Measurements from ENCODE around the gene DHX15.

Gene DHX15

DNA sequence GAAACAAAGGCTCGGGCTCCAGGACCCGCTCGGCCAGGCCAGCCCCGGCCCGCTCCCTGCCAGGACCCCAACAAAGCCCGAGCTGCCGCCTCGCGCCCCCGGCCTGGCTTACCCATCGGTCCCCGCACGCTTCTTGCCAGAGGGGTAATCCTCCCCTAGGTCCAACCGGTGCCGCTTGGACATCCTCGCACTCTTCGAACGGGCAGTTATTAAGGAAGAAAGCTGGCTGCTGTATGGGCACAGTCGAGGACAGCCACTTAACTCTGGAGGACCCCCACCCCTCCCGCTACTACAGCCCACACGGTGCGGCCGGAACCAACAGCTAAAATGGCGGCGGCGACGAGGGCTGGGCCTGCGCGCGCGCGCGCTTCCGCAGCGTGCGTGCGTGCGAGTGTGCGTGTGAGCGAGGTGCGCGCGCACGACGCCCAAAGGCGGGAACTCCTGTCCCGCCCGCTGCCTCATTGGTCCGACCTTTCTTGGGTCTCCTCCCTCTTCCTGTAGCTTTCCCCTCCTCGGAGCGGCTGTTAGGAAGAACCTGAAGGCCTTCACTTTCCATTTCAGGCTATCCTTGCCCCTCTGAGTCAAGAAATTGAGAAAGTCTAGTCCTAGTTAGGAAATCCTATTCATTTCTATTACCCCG lies at the start of gene DHX15:
Gene DHX15 (minus strand): TSS at position 344 of the 640 bp plus-strand sequence. CDS start 161 bp downstream, at position 183.
- peak; percentile 75 for DNase-seq

DNA sequence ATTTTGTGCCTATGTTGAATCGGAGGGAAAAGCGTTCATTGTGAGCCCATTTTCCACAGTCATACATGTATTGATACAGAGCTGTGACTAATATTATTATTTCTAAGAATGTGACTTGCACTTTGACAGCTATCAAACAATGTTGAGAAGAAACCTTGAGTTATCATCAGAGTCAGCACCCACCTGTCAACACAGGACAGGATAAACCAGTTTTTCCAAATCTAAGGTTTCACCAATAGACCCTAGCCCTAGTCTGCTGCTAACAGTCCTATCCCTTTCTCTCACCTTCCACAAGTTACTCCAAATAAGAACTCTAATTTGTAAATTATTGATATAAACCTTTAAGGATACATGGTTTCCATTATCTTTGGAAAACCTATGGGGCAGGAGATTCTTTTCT lies 47.7 kb upstream of the DHX15 start:
- DNase-seq, result no peak

DNA sequence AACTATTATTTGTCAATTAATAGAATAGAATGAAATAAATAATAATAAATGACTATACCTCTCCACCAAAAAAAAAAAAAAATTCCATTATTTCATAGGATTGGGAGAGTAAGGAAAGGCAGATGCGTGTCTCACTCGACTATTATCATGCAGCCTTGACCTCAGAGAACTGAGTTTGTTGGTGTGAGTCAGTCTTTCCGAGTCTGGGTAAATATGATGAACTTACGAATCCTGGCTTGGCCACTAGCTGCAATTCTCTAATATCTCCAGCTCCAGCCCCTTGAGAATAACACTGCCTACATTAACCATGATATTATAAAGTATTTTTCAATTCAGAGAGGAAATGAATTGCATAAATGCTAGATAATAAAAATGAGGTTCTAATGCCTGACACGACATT lies 46.6 kb upstream of the DHX15 start:
- DNase-seq, result no peak

DNA sequence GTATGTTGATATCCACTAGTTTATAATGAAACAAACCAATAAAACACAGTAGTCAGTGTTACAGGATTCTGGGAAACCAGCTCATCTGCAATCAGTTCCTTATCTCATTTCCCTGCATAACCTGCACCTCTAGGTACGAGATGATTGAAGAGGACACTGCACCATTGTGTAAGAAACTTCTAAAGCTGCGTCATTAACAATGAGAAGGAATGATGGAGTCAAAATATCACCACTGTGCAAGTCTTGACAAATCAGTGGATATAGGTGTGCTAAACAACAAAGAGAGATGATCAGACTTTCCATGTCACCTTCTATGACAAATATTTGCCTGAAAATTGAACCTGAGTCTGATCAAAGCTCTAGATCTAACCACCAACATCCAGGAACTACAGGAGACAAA lies 40.7 kb upstream of the DHX15 start:
- no peak for DNase-seq

DNA sequence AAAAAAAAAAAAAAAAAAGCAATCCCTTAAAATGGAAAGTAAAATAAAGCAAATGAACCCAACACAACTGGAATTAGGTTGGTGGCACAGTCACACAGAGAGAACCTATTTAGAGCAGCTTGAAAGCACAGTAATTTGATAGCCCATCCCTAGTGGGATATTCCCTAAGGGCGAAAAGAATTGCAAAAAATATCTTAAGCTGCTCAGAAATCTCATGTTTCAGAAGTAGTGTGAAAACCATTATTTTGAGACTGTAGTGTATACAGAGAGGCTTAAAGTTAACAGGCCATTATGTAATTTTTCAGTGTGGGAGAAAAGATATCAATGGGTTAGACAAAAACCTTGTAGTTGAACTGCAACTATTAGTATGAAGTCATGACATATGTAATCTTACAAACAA lies 40.0 kb upstream of the DHX15 start:
- DNase-seq, result no peak

DNA sequence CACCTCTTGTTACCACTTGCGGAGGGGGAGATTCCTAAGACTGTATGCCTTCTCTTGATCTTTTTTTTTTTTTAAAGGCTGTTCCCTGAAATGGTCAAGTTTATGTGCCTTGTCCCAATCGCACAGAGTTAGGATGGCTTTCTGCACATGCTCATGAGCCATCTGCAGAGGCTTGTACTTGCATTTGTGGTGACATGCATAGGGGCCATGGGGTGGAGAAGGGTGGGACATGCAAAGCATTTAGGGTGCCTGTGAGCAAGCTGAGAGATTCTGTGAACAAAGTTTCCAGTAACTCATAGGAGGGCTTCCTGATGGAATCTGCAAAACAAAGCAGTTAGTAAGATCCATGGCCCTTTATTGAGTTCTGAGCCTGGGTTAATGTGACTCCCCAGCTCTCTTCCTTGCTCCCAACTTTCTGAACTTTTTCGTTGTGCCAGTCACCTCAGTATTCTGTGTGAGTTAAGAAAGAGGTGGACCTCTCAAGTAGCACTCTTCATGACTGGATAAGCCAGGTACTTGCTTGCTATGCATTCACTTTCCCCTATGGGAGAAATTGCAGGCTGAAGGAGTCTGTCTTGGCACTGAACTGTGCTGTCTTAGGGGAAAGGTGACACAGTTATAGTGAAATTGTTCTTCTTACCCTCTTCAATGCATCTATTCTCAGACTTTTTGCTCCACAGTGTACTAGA lies 37.9 kb upstream of the DHX15 start:
- no peak for DNase-seq

DNA sequence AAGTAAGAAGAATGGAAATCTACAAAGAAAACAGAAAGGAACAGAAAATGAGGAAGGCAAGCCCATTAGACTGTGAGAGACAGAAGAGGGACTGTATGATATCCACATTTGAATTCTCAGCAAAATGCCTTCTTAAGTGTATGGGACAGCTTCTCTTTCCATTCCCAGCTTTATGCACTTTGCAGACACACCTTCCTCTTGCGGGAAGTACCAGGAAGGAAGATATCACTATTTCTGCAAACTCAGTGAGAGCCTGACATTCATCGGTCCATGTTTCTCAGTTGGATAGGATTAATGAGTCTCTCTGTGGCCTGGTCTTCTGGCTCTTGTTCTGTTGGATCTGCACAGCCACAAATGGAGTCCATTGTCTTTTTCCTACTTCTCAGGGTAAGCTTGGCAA lies 31.6 kb upstream of the DHX15 start:
- no peak for DNase-seq

DNA sequence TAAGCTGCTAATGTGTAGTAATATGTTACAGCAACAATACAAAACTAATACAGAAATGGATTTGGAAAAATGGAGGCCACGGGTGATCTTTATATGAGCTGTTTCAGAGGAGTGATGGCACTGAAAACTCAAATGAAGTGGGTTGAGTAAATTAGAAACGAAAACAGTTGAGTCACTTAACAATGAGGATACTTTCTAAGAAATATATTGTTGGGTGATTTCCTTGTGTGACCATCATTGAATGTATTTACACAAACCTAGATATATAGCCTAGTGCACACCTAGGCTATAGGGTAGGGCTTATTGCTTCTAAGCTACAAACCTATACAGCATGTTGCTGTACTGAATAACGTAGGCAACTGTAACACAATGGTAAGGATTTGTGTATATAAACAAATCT lies 30.5 kb upstream of the DHX15 start:
- no peak for DNase-seq

DNA sequence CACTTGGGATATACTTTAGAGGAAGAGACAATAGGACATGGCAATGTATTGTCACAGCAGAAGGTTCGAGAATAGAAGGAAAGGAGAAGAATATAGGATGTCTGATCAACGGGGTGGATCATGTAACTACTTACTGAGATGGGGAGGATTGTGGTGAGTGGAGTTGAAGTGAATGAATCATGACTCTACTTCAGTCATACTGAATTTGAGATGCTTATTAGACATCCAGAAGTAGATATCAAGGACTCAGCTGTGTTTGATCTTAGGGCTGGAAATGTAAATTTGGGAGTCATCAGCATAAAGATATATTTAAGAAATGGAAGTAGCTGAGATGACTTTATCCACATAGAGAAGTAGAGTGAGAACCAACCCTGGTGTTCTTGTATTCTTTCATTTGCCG lies 29.1 kb upstream of the DHX15 start:
- DNase-seq, result no peak

DNA sequence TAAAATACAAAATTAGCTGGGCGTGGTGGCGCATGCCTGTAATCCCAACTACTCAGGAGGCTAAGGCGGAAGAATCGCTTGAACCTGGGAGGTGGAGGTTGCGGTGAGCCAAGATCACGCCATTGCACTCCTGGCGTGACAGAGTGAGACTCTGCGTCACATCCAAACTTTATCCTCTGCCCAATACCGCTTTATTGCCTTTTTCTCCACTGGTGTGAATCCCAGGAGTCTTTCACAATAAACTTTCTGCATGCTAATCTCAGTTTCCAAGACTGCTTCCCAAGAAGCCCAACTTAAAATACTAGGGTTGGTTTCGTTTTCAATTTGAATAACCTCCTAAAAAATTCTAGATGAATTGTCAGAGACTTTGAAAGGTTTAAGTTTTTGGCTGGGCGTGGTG lies 27.2 kb upstream of the DHX15 start:
- no peak for DNase-seq

DNA sequence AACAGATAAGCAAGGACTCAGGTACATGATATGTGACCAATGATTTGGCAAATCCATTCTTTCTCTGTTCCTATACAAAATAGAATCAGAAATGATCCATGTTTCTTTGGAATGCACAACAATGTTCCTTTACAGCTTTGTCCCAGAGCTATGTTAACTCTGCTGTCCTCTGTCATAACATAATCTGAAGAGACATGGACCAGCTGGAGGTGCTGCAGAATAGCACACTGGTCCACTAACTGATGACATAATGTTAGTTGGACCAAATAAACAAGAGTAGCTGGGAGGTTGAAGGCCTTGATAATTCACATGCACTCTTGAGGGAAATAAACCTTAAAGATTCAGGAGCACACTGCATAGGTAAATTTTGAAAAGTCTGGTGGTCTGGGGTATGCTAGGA lies 23.0 kb upstream of the DHX15 start:
- DNase-seq, result no peak

DNA sequence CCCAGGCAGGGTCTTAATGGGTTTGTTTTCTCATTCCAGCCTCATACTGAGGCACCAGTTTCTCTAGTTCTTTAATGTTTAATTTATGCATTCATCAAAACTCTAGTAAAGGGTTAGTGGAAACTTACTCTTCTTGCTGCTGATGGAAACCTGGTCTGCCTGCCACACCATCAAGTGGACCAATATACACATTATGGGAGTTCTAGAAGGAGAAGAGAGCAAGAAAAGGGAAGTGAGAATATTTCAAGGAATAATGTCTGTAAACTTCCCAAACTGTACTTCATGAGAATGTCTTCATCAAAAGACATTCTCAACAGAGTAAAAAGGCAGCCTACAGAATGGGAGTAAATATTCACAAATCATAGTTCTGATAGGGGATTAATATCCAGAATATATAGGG lies 20.9 kb upstream of the DHX15 start:
- DNase-seq, result no peak

DNA sequence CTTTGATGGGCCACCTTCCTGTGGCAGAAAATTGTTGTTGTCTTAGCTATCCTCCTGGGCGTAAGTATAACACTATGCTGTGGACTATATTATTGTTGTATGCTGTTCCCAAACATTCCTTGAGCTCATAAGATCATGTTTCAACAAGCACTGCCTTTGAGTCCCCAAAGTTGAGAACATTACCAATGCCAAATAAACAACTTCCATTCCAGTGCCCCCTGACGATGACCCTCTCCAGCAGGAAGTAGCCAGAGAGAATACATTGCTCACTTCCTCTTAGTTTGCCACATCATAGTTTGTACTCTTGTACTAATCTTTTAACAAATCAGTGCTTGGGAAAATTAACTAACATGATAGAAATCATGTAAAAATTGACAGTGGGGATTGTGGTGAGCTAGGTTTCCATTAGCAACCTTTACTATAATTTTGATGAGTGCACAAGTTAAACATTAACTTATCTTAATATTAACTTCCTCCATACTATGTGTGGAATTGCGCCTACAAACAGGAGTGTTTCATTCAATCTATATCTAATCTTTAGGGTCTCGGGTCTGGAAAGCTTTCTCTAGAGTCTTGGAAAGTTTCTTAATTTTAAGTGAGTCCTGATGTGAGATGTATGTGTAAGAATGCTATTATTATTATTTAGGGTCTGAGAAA lies 20.3 kb upstream of the DHX15 start:
- no peak for DNase-seq

DNA sequence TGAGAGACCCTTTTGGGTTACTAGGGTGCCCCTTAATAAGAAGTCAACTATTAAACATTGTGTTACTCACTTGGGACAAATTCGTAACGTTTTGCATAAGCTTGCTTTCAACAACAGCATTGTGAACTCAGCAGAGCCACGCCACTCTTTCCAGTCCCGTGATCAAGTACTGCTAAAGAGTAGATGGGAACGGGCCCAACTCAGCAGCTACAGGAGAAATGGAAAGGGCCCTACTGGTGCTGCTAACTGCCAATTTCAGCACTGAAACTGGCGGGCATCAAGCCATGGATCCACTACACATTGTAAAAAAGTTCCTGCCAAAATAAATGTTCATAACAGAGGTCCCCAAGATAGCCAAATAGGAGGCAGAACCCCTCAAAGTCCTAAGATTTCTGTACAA lies 19.0 kb upstream of the DHX15 start:
- DNase-seq, result no peak

DNA sequence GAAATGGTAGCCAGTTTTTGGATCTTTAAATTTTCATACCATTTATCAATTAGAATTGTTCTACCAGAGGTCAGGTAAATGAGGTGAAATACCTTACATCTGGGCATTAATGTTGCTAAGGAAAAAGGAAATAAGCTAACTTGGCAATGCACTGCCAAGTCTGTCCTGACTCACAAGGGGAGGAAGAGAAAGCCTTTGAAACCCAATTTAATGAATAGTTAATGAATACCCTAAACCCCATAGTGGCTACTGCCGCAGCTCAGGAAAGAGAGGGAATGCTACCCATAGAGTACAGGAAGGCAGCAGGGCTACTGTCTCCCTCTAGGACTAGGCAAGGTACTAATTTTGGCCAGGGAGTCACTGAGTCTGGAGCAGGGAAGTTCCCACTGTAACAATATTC lies 16.8 kb upstream of the DHX15 start:
- no peak for DNase-seq

DNA sequence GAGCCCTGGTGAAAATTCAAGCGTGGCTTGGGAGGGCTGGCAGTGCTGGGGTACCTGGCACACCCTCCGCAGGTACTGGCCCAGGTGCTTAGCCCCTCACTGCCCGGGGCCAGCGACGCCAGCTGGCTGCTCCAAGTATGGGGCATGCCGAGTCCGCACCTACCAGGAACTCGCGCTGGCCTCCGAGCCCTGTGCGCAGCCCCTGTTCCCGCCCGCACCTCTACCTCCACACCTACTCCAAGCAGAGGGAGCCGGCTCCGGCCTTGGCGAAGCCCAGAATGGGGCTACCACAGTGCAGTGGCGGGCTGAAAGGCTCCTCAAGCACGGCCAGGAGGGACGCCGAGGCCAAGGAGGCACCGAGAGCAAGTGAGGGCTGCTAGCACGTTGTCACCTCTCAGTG lies 14.9 kb upstream of the DHX15 start:
- no peak for DNase-seq

DNA sequence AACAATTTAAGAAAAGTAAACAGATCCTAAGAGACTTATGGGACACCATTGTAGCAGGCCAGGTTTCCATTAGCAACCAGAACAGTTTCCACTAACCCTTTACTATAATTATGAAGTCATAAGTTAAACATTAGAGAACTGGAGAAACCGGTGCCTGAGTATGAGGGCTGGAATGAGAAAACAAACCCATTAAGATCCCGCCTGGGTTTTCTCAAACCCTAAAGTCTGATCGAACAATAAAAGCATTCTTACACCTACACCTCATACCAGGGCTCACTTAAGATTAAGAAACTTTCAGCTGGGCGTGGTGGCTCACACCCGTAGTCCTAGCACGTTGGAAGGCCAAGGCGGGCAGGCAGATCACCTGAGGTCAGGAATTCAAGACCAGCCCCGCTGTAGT lies 13.7 kb upstream of the DHX15 start:
- DNase-seq, result no peak

DNA sequence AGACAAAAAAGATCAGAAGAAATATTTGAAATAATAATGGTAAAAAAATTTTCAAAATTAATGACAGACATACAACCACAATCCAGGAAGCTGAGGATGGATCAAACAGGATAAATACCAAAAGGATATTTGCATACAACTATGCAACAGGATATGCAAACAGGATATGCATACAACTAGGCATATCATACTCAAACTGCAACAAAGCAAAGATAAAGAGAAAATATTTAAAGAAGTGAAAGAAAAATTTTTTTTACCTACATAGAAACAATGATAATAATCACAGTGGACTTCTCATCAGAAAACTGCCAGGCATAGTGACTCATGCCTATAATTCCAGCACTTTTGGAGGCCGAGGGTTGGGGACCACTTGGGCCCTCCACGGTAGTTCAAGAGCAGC lies 11.3 kb upstream of the DHX15 start:
- DNase-seq, result no peak

DNA sequence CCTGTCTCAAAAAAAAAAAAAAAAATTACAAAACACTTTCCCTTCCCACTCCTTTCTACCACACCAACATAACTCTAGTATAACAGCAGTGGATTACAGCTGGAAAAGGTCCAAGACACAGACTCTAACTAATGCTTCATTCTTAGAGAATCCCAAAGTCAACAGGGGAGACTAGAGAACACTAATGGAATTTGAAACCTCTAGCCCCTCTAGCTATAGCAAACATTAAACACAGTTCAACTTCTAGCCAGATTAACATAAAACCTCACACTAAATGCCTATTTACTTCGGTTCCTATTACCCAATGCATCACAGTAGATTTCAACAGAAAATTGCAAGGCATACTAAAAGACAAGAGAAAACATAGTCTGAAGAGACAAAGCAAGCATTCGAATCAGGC lies 10.5 kb upstream of the DHX15 start:
- DNase-seq, result no peak

DNA sequence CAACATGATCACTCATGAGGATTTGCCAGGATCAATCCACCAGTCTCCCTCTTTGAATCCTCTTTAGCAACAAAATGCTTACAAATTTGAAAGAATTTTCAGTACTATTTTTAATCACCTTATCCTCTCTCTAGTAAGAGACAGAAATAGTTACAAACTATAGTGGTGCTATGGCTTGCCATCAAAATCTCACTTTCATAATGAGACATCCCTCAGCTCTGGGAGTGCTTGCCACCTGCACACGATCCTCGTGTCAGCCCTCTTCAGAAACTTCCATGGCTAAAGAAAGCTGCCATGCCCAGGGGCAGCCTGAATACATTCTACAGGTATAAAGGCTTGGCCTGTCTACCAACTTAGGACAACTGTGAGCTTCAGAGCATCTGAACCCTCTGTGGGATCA lies 5.1 kb upstream of the DHX15 start:
- no peak for DNase-seq

DNA sequence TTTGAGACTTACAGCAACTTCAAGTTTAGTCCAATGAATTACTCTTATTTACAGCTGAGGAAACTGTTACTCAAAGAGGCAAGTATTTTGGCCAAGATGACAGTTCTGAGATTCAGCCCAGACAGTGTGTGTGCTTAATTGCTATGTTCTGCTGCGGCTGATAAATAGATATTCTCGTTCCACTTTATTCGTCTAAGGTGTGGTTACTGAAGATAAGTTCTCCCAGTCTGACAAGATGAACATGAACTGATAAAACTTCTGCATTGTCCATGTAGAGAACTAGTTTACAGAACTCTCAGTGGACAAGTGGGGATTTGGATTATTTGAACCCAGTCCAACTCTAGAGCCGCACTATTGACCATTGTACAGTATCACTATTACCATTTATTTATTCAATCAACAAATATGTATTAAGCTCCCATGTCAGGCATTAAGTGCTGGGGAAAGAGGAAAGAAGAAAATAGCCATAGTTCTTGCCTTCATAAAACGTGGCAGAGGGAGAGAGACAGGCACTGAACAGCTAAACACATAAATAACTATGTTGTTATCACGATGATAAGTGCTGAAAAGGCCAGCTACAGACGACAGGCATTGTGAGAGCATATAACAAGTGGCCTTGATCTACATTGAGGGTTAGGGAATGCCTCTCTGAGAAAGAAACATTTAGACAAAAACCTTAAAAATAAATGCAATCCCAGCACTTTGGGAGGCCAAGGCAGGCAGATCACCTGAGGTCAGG lies 4.0 kb upstream of the DHX15 start:
- DNase-seq, result no peak

DNA sequence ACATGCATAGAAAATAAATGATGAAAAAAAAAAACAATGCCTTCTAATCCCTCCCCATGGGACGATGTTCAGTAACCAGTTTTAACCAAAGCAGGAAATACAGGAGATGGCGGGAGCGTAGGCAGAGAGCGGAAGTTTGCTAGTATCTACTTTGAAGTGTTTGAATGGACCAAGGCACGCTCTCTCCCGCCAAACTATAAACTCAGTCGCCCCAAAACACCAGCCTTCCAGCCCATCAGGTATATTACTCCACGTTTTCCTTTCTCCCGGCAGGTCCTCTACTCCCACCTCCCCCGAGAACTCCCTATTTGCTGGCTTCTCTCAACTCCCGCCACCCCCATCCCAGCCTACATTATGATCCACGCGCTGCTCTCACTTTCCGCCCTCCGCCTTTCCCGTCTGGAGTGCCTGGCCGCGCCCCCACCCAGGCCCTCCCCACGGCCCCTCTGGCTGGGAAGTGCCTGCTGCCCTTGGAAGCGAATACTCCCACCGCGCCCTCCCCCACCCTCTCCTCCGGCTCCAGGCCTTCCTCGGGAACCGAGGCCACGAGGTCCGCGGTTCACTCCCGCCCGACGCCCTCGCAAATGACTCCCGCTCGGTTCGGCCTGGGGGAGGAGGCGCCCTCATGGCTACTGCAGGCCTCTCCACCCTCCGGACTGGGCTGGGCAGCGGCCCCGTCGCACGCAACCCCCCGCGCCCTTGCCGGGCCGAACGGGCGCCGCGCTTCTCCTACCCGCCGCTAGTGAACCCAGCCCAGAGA lies 723 bp downstream of the DHX15 start:
- peak; percentile 3 for DNase-seq

DNA sequence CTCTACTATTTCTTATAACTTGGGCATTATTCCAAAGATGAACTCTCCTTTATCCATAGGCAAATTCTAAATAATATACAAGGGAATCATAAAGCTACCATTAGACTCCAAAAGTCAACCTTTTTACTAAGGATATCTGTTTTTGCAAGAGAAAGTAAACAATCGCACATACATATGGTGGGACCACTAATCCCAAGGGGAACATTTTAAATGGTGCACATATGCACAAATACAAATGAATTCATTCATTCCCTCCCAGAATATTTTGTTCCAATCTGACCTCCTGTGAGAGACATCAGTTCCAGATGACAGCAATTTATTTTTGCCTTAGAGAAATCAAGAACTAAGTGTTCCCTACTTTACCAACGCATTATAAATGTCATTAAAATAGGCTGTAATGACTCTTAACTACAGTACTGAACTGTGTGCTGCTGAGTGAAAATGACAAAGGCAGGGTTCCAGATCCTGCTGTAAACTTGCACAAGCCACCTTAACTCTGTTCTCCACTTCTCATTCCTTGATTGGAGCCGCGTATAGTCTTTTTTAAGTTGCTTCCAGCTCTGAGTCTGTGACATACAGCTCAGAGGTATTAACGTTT lies 2.0 kb downstream of the DHX15 start:
- DNase-seq, result no peak

All from NCI-H1417 treated with DMSO at 0.1 percent for 48 hours (cell line).